Measurements from ENCODE around the gene ST7.

The ST7 gene

GRCh38 chr7:117082647-117083046 lies 129.3 kb downstream of the ST7 start:
- no peak for TF ChIP-seq CTCF (IDR thresholded peaks at IDR 0.05; ENCODE audit: unreplicated experiment in 3 of 3)
- H3K27ac Mint-ChIP-seq, result no peak overlapping the region
- H3K4me3 Mint-ChIP-seq, result no peak overlapping the region
- no peaks in the 10 kb centered on the region for H3K36me3 Mint-ChIP-seq (ENCODE audit: low read depth)
- H3K9me3 Mint-ChIP-seq, result no peaks in the 10 kb centered on the region
- no peaks in the 10 kb centered on the region for H3K27me3 Mint-ChIP-seq (ENCODE audit: low read depth)
- peaks cover 62% of the 10 kb centered on the region for H3K4me1 Mint-ChIP-seq

DNA sequence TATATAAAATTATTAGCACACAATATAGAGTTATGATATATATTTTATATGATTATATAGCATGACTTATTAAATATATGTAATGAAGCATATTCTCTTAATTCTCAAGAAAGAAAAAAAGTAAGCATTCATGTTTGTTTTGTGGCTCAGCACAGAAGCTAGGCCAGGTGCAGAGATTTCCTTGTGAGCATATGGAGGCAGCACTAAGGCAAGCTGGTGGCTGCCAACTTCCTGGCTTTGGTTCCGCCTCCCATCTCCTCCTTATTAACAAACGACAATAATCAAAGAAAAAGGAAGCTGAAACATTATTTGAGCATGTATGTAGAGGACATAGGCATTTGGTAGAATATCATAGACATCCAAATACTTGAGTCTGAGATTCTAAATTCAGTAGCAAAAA lies 130.3 kb downstream of the ST7 start:
- TF ChIP-seq CTCF (IDR thresholded peaks at IDR 0.05; ENCODE audit: unreplicated experiment in 3 of 3), result no peak
- peak overlapping the region in 2 of 3 experiments; percentile 12 to 27 for H3K27ac Mint-ChIP-seq
- H3K27me3 Mint-ChIP-seq (ENCODE audit: low read depth), result no peaks in the 10 kb centered on the region
- H3K4me3 Mint-ChIP-seq, result no peak overlapping the region
- no peaks in the 10 kb centered on the region for H3K36me3 Mint-ChIP-seq (ENCODE audit: low read depth)
- no peaks in the 10 kb centered on the region for H3K9me3 Mint-ChIP-seq
- peaks cover 62% of the 10 kb centered on the region for H3K4me1 Mint-ChIP-seq

DNA sequence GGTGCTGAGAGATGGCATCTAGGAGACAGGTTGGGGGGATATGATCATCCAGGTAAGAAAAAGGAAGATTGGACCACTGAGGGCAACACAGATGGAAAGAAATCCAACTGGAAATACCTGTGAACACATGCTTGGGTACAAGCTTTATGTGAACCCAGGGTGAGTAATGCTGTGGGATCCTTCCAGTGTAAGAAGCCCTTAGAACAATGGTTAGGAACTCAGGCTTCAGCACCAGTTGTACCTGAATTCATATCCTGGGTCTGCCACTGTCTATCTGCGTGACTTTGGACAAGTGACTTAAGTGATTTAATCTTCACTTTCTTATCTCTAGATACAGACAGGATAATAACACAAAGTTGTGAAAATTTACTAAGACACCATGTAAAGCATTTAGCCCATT lies 131.0 kb downstream of the ST7 start:
- Mint-ChIP-seq H3K36me3 (ENCODE audit: low read depth) (no peaks in the 10 kb centered on the region), H3K27me3 (ENCODE audit: low read depth) (no peaks in the 10 kb centered on the region), H3K4me3 (no peak overlapping the region), H3K27ac (peak overlapping the region in 2 of 3 experiments; percentile 12 to 27), H3K9me3 (no peaks in the 10 kb centered on the region), H3K4me1 (peaks cover 66% of the 10 kb centered on the region)
- no peak for TF ChIP-seq CTCF (IDR thresholded peaks at IDR 0.05; ENCODE audit: unreplicated experiment in 3 of 3)

- H3K27me3 Mint-ChIP-seq (ENCODE audit: low read depth), result no peaks in the 10 kb centered on the region
- H3K27ac Mint-ChIP-seq, result peak overlapping the region; percentile 13 to 76 (median 55)
- no peak for TF ChIP-seq CTCF (IDR thresholded peaks at IDR 0.05; ENCODE audit: unreplicated experiment in 3 of 3)
- peak overlapping the region in 1 of 3 experiments; percentile 47 for H3K4me3 Mint-ChIP-seq
- H3K4me1 Mint-ChIP-seq, result peaks cover 66% of the 10 kb centered on the region
- no peaks in the 10 kb centered on the region for H3K36me3 Mint-ChIP-seq (ENCODE audit: low read depth)
- H3K9me3 Mint-ChIP-seq, result no peaks in the 10 kb centered on the region
Observed at GRCh38 chr7:117085275-117085674, 132.0 kb downstream of the ST7 start.

DNA sequence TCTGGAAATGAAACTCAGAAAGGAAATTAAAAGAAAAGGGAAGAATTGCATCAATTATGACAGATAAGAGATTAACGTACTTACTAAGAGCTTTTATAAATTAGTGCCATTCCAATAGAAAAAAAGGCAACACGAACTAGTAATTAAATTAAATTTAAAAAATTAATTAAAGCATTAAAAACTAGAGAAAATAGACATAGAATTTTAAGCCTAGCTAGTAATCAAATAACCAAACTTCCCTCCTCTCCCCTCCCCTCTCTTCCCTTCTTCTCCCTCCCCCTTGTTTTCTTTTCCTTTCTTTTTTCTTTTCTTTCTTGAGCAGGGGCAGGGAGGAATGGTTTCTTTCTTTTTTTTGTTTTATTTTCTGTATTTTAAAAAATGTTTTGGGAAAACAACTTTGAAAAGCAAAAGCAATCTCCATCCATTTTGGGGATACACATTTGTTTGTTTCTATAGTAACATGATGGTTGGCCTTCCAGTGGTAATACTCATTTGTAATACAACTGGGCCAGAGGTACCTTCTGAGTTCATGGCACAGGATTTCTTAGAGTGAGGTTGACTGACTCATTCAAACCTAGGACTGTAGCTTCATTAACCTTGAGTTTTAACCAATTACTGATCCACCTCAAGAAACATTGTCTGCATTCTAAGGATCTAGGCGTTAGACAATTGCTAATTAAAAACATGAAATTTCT lies 132.6 kb downstream of the ST7 start:
- Mint-ChIP-seq H3K4me1 (peaks cover 70% of the 10 kb centered on the region), H3K27me3 (ENCODE audit: low read depth) (no peaks in the 10 kb centered on the region), H3K36me3 (ENCODE audit: low read depth) (no peaks in the 10 kb centered on the region), H3K4me3 (peak overlapping the region in 1 of 3 experiments; percentile 47), H3K27ac (peak overlapping the region; percentile 13 to 76 (median 55)), H3K9me3 (no peaks in the 10 kb centered on the region)
- TF ChIP-seq CTCF (IDR thresholded peaks at IDR 0.05; ENCODE audit: unreplicated experiment in 3 of 3), result no peak

- Mint-ChIP-seq H3K27me3 (ENCODE audit: low read depth) (no peaks in the 10 kb centered on the region), H3K4me1 (peaks cover 74% of the 10 kb centered on the region), H3K36me3 (ENCODE audit: low read depth) (no peaks in the 10 kb centered on the region), H3K4me3 (no peak overlapping the region), H3K27ac (peak overlapping the region; percentile 9 to 52 (median 13)), H3K9me3 (no peaks in the 10 kb centered on the region)
- no peak for TF ChIP-seq CTCF (IDR thresholded peaks at IDR 0.05; ENCODE audit: unreplicated experiment in 3 of 3)
Observed at GRCh38 chr7:117086788-117087187, 133.5 kb downstream of the ST7 start.

Data from nephron (organoid).